HCT116 (cell line): ENCODE results near the gene OSBPL5.

Source experiments
- CBX3 ChIP-seq: IDR thresholded peaks from 2 replicates; pipeline ENCODE4 v1.6.1; 2012; ENCODE audit warnings: low read depth
- EZH2 ChIP-seq: fragments of 200-600 bp; sonication (generic); IDR thresholded peaks from 2 replicates; pipeline ENCODE4 v1.6.1; 2017; ENCODE audit warnings: antibody characterized with exemption, mixed run types
- POLR2A ChIP-seq: IDR thresholded peaks from 2 replicates; pipeline ENCODE4 v1.7.0; 2011; ENCODE audit warnings: borderline replicate concordance; ENCODE audit not compliant: insufficient read depth, insufficient read length; ENCODE audit errors: extremely low read depth
- POLR2AphosphoS5 ChIP-seq: IDR thresholded peaks from 2 replicates; pipeline ENCODE4 v1.6.1; 2011; ENCODE audit warnings: mild to moderate bottlenecking, low read depth, low read length, moderate library complexity
- TF ChIP-seq, protein P1 (sequence below), 3 experiments: fragments of 200-600 bp in 1 of 3; sonication (generic) in 1 of 3; IDR thresholded peaks in 2 of 3; conservative IDR thresholded peaks in 1 of 3; 2 replicates each; pipeline ENCODE4 v1.5.1; 2012 to 2017; ENCODE audit warnings: low read depth in 2 of 3, low read length in 2 of 3, antibody characterized with exemption in 1 of 3, borderline replicate concordance in 1 of 3, control low read depth in 1 of 3, mild to moderate bottlenecking in 1 of 3, mixed read lengths in 1 of 3, mixed run types in 1 of 3, moderate library complexity in 1 of 3; ENCODE audit not compliant: insufficient read depth in 1 of 3
- TF ChIP-seq, protein P2 (sequence below): IDR thresholded peaks from 2 replicates; pipeline ENCODE4 v1.6.1; 2012
- TF ChIP-seq, protein P3 (sequence below): IDR thresholded peaks from 2 replicates; pipeline ENCODE4 v1.6.1; 2012

DNA sequence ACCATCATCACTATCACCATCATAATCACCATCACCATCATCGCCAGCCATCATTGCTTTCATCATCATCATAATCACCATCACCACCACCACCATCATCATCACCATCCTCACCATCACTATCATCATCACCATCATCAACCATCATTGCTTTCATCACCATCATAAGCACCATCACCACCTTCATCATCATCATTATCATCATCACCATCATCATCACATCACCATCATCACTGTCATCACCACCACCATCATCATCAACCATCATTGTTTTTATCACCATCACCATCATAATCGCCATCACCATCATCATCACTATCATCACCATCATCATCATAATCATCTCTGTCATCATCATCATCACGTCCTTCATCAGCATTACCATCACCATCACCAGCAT, 9.3 kb upstream of the OSBPL5 start:
- TF ChIP-seq POLR2A = no peak
- no peak for TF ChIP-seq POLR2AphosphoS5
- TF ChIP-seq, protein P1, sequence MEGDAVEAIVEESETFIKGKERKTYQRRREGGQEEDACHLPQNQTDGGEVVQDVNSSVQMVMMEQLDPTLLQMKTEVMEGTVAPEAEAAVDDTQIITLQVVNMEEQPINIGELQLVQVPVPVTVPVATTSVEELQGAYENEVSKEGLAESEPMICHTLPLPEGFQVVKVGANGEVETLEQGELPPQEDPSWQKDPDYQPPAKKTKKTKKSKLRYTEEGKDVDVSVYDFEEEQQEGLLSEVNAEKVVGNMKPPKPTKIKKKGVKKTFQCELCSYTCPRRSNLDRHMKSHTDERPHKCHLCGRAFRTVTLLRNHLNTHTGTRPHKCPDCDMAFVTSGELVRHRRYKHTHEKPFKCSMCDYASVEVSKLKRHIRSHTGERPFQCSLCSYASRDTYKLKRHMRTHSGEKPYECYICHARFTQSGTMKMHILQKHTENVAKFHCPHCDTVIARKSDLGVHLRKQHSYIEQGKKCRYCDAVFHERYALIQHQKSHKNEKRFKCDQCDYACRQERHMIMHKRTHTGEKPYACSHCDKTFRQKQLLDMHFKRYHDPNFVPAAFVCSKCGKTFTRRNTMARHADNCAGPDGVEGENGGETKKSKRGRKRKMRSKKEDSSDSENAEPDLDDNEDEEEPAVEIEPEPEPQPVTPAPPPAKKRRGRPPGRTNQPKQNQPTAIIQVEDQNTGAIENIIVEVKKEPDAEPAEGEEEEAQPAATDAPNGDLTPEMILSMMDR (IDR thresholded peaks at IDR 0.05 in 2 of 3, conservative IDR thresholded peaks at IDR 0.05 in 1 of 3; ENCODE audit: borderline replicate concordance in 1 of 3, insufficient read depth in 1 of 3, low read depth in 2 of 3, low read length in 2 of 3) = no peak
- TF ChIP-seq, protein P2, sequence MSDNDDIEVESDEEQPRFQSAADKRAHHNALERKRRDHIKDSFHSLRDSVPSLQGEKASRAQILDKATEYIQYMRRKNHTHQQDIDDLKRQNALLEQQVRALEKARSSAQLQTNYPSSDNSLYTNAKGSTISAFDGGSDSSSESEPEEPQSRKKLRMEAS = no peak
- TF ChIP-seq, protein P3, sequence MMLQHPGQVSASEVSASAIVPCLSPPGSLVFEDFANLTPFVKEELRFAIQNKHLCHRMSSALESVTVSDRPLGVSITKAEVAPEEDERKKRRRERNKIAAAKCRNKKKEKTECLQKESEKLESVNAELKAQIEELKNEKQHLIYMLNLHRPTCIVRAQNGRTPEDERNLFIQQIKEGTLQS = no peak
- TF ChIP-seq EZH2 = no peak
- TF ChIP-seq CBX3 = no peak
